Endothelial cell of umbilical vein (primary cell): ENCODE data around the gene NOTCH1. TPM values are rescaled to one million over a fixed set of nuclear protein-coding genes. Genes with fewer than 3 reads are reported as not detected.

Experiments
- BruUV-seq: library from RNA; stranded (reverse); fragments of 400-500 nt; replicated peaks from 2 replicates; lab custom pipeline; 2021; lab: Mats Ljungman, UMichigan
- CTCF ChIA-PET: fragments of 300-600, 350-600 bp; sonication (Branson Sonifier 250); formaldehyde crosslinking; loops from one replicate; lab custom pipeline; 2021; ENCODE audit warnings: antibody characterized with exemption, inconsistent platforms; lab: Charles Lee
- POLR2A ChIA-PET: fragments of 300-600, 350-600 bp; sonication (Branson Sonifier 250); formaldehyde crosslinking; loops from one replicate; lab custom pipeline; 2021; ENCODE audit warnings: antibody characterized with exemption, inconsistent platforms; lab: Charles Lee
- DNase-seq: peaks from one replicate; pipeline ENCODE4 v3.0.0-alpha.2; 2011; ENCODE audit warnings: low read depth, low spot score
- FAIRE-seq: peaks from 2 replicates; lab custom pipeline; 2011; peaks lifted over from hg19 to GRCh38; lab: Jason Lieb, UNC
- H2AFZ ChIP-seq: 2 replicates; pipeline ENCODE4 v1.6.0; 2012; ENCODE audit warnings: low read depth, low read length, control low read depth, inconsistent platforms
- H3K27ac ChIP-seq: 2 replicates; pipeline ENCODE4 v1.5.1; 2011; ENCODE audit warnings: low read depth, mild to moderate bottlenecking, control low read depth, low read length, moderate library complexity; ENCODE audit not compliant: insufficient read depth
- H3K27me3 ChIP-seq, 2 experiments: 2 replicates each; pipeline versions ENCODE4 v1.6.0 to v1.6.1; 2011; ENCODE audit warnings: low read length in 2 of 2, mixed read lengths in 1 of 2; ENCODE audit not compliant: control insufficient read depth in 2 of 2, insufficient read depth in 2 of 2
- H3K36me3 ChIP-seq, 2 experiments: 2 replicates in 1 of 2; 3 replicates in 1 of 2; pipeline ENCODE4 v1.5.1; 2011; ENCODE audit warnings: low read length in 2 of 2, mild to moderate bottlenecking in 1 of 2, moderate library complexity in 1 of 2; ENCODE audit not compliant: control insufficient read depth in 2 of 2, insufficient read depth in 2 of 2; ENCODE audit errors: extremely low read depth in 1 of 2
- H3K4me1 ChIP-seq: 3 replicates; pipeline ENCODE4 v1.5.1; 2011; ENCODE audit warnings: mild to moderate bottlenecking, low read length; ENCODE audit not compliant: control insufficient read depth, insufficient read depth; ENCODE audit errors: extremely low read depth
- H3K4me2 ChIP-seq: 2 replicates; pipeline ENCODE4 v1.6.1; 2011; ENCODE audit warnings: low read length, control low read depth, mixed read lengths; ENCODE audit not compliant: insufficient read depth
- H3K4me3 ChIP-seq, 3 experiments: fragments of 200-600 bp in 1 of 3; sonication (generic), shearing (Covaris generic) in 1 of 3; replicated peaks in 1 of 3; 2 replicates each; pipeline ENCODE4 v1.5.1; 2011 to 2016; ENCODE audit warnings: control low read depth in 3 of 3, low read length in 3 of 3, mild to moderate bottlenecking in 2 of 3, inconsistent platforms in 1 of 3, low read depth in 1 of 3, moderate library complexity in 1 of 3; ENCODE audit not compliant: insufficient read depth in 1 of 3
- H3K79me2 ChIP-seq: 2 replicates; pipeline ENCODE4 v1.6.0; 2012; ENCODE audit warnings: low read length, inconsistent platforms; ENCODE audit not compliant: control insufficient read depth, insufficient read depth
- H3K9ac ChIP-seq: replicated peaks from 2 replicates; pipeline ENCODE3; 2011; ENCODE audit warnings: low read length, control low read depth; ENCODE audit not compliant: insufficient read depth; ENCODE audit errors: extremely low read depth
- H3K9me1 ChIP-seq: replicated peaks from 3 replicates; pipeline ENCODE4 v1.6.0; 2011; ENCODE audit warnings: mild to moderate bottlenecking, low read length; ENCODE audit not compliant: control insufficient read depth, insufficient read depth; ENCODE audit errors: extremely low read depth
- H3K9me3 ChIP-seq: replicated peaks from 2 replicates; pipeline ENCODE4 v1.5.1; 2012; ENCODE audit warnings: low read length, inconsistent platforms; ENCODE audit not compliant: control insufficient read depth, insufficient read depth
- H4K20me1 ChIP-seq: replicated peaks from 2 replicates; pipeline ENCODE3; 2011; ENCODE audit warnings: mild to moderate bottlenecking, low read length; ENCODE audit not compliant: control insufficient read depth, insufficient read depth; ENCODE audit errors: extremely low read depth
- CTCF ChIP-seq, 2 donors: IDR thresholded peaks; 1 replicate in 1 of 2; 2 replicates in 1 of 2; pipeline ENCODE4 v1.5.1; 2011; ENCODE audit warnings: low read length in 2 of 2, mild to moderate bottlenecking in 2 of 2, moderate library complexity in 2 of 2, control low read depth in 1 of 2, inconsistent platforms in 1 of 2, low read depth in 1 of 2; ENCODE audit not compliant: insufficient read depth in 1 of 2; ENCODE audit errors: extremely low read depth in 1 of 2
- EZH2 ChIP-seq: IDR thresholded peaks from 2 replicates; pipeline ENCODE4 v1.6.1; 2012; ENCODE audit warnings: borderline replicate concordance, low read depth, mild to moderate bottlenecking, moderate library complexity, low read length, inconsistent platforms; ENCODE audit not compliant: severe bottlenecking
- FOS ChIP-seq: IDR thresholded peaks from 2 replicates; pipeline ENCODE4 v1.6.1; 2011; ENCODE audit warnings: mild to moderate bottlenecking, low read length, moderate library complexity, borderline replicate concordance; ENCODE audit not compliant: insufficient read depth
- GATA2 ChIP-seq: IDR thresholded peaks from 2 replicates; pipeline ENCODE4 v1.7.0; 2011; ENCODE audit warnings: low read depth, mild to moderate bottlenecking, moderate library complexity, mixed read lengths, low read length; ENCODE audit not compliant: insufficient read length, insufficient read depth
- JUN ChIP-seq: IDR thresholded peaks from 2 replicates; pipeline ENCODE4 v1.6.1; 2011; ENCODE audit warnings: borderline replicate concordance, low read depth; ENCODE audit not compliant: insufficient read length, insufficient read depth
- MAX ChIP-seq: IDR thresholded peaks from 2 replicates; pipeline ENCODE4 v1.6.1; 2011; ENCODE audit not compliant: insufficient read depth, insufficient read length
- MYC ChIP-seq: IDR thresholded peaks from one replicate; pipeline ENCODE4 v1.6.1; 2011; ENCODE audit warnings: mild to moderate bottlenecking, low read depth, low read length
- POLR2A ChIP-seq: IDR thresholded peaks from 2 replicates; pipeline ENCODE4 v1.6.1; 2012; ENCODE audit warnings: low read depth, mild to moderate bottlenecking, control low read depth, low read length
- POLR2AphosphoS5 ChIP-seq: IDR thresholded peaks from 2 replicates; pipeline ENCODE4 v1.6.1; 2012; ENCODE audit warnings: low read depth, mild to moderate bottlenecking, control low read depth, low read length, moderate library complexity; ENCODE audit not compliant: insufficient read depth
- dilution Hi-C: fragments of 300-500 bp; cut with MboI; formaldehyde crosslinking; loops from one replicate; pipeline ENCODE4 v1.15.0; 2019; ENCODE audit warnings: low sequenced_read_pairs; ENCODE audit not compliant: extremely low pct_ligation_motif_present
- intact Hi-C: fragments of 100-400 bp; cut with micrococcal nuclease; formaldehyde crosslinking; loops from one replicate; pipeline ENCODE4 v1.10.0; 2022
- polyA plus RNA-seq, 4 experiments: library from polyadenylated mRNA; depleted of rRNA in 3 of 4; stranded (reverse) in 3 of 4; unstranded in 1 of 4; fragments of >200 nt; gene quantifications; 2 replicates each; pipeline versions ENCODE4 v1.2.1 to v1.2.3, GENCODE V29; 2011 to 2012; ENCODE audit warnings: missing spikeins in 1 of 4
- total RNA-seq: library from RNA; stranded (reverse); gene quantifications from 2 replicates; pipeline ENCODE4 v1.2.3, GENCODE V29; 2021

The NOTCH1 gene
- total and polyA plus RNA-seq, 2 donors (not counting 3 experiments of a cell fraction or from before 2014, with no cell fraction given) = 31.7 to 153 TPM

- Histone ChIP-seq H3K4me1 (no peaks in the 10 kb centered on the region), H2AFZ (no peak overlapping the region), H3K27ac (no peak overlapping the region), H3K36me3 (no peaks in the 10 kb centered on the region), H3K9ac (no peak overlapping the region), H3K4me2 (no peak overlapping the region), H3K27me3 (no peaks in the 10 kb centered on the region), H3K79me2 (no peaks in the 10 kb centered on the region), H4K20me1 (no peaks in the 10 kb centered on the region), H3K9me3 (no peaks in the 10 kb centered on the region), H3K4me3 (no peak overlapping the region), H3K9me1 (no peaks in the 10 kb centered on the region)
- ChIA-PET CTCF (interaction anchor here (0.8 to 1.0 kb wide), 2 partner anchors 9 to 68 kb away, joined by 3 read pairs; no protein-coding TSS in a partner anchor), POLR2A (no interaction called here)
- dilution Hi-C loops (loop anchor here (10.0 kb wide), 1 partner anchor 72 kb away; the partner anchor contains the start of gene SEC16A), intact Hi-C loops (no loop called here)
- FAIRE-seq (no peak), DNase-seq (no peak)
- no TSS peak for BruUV-seq
- no peak for TF ChIP-seq MAX
- TF ChIP-seq GATA2 = no peak
- no peak for TF ChIP-seq POLR2A
- TF ChIP-seq MYC = no peak
- no peak for TF ChIP-seq CTCF (IDR thresholded peaks at IDR 0.05; ENCODE audit: extremely low read depth in 1 of 2, insufficient read depth in 1 of 2, low read depth in 1 of 2, low read length in 2 of 2)
- no peak for TF ChIP-seq FOS
- TF ChIP-seq EZH2 = no peak
- no peak for TF ChIP-seq POLR2AphosphoS5
- TF ChIP-seq JUN = no peak
Measured at GRCh38 chr9:136557036-136557435, 11.2 kb upstream of the NOTCH1 start.
